GM12875 (cell line): ENCODE measurements around the gene IFT80.
"Not testable (repeated sequence)": the region's sequence is repeated elsewhere in the genome, so short reads cannot be mapped to it uniquely, and the experiment has no call there.

Experiments
- H3K4me3 ChIP-seq: one replicate; pipeline ENCODE4 v1.5.1; 2011; ENCODE audit warnings: low read depth, low read length, control low read depth
- TF ChIP-seq, protein P1 (sequence below): IDR thresholded peaks from 2 replicates; pipeline ENCODE4 v1.5.1; 2011; ENCODE audit warnings: low read depth, mild to moderate bottlenecking, control low read depth, inconsistent platforms, low read length, moderate library complexity, borderline replicate concordance; ENCODE audit not compliant: insufficient read depth

The IFT80 gene

DNA sequence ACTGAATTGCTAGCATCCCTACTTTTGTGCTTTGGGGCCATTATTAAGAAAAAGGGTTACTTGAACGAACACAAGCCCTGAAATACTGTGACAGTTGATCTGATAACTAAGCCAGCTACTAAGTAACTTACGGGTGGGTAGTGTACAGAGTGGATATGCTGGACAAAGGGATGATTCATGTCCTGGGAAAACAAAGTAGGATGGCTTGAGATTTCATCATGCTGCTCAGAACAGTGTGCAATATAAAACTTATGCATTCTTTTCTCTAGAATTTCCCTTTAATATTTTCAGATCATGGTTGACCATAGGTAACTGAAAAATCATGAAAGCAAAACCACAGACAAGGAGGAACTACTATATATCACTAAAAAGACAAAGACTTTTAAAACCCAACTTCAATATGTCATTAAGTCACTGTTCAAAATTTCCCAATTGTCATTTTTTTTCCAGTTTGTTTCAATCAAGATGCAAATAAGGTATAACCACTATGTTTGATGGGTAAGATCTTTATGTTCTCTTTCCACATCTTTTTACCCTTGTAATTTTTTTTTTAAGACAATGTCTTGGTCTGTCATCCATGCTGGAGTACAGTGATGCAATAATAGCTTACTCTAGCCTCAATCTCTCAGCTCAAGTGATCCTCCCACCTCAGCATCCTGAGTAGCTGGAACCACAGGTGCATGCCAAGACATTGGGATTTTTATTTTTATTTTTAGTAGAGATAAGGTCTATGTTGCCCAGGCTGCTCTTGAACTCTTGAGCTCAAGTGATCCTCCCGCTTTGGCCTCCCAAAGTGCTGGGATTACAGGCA lies 67.7 kb downstream of the IFT80 start:
- no peak overlapping the region for H3K4me3 ChIP-seq
- TF ChIP-seq, protein P1, sequence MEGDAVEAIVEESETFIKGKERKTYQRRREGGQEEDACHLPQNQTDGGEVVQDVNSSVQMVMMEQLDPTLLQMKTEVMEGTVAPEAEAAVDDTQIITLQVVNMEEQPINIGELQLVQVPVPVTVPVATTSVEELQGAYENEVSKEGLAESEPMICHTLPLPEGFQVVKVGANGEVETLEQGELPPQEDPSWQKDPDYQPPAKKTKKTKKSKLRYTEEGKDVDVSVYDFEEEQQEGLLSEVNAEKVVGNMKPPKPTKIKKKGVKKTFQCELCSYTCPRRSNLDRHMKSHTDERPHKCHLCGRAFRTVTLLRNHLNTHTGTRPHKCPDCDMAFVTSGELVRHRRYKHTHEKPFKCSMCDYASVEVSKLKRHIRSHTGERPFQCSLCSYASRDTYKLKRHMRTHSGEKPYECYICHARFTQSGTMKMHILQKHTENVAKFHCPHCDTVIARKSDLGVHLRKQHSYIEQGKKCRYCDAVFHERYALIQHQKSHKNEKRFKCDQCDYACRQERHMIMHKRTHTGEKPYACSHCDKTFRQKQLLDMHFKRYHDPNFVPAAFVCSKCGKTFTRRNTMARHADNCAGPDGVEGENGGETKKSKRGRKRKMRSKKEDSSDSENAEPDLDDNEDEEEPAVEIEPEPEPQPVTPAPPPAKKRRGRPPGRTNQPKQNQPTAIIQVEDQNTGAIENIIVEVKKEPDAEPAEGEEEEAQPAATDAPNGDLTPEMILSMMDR = no peak

DNA sequence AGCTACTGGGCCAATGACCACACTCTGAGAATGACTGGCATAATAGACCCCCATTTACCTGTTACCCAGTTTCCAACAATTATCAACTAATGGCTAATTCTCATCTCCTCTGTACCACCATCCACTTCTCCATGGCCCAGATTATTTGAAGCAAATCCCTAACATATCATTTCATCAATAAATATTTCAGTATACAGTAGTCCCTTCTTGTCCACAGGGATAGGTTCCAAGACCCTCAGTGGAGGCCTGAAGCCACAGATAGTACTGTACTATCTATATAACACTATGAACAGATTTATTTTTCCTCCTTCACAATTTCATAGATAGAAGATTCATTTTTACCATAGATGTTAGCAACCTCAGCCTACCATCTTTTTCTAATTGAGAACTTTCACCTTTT lies 68.3 kb downstream of the IFT80 start:
- TF ChIP-seq, protein P1 = no peak
- H3K4me3 ChIP-seq = no peak overlapping the region

DNA sequence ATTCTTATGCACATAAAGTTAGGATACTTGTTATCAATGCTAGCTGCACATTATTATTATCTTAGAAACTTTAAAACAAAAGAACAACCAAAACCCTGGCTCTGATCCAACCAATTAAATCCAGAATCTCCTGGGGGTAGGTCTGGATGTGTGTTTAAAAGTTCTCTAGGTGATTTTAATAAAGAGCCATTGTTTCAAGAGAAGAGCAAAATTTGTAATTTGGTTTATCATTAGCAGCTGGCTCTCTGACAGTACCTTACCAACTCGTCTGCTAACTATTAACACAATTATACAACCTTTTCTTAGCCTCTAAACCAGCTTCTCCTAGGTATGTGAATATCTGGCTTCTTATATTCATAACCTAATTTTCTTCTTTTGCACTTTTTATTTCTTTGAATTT lies 68.9 kb downstream of the IFT80 start:
- TF ChIP-seq, protein P1 = no peak
- no peak overlapping the region for H3K4me3 ChIP-seq

DNA sequence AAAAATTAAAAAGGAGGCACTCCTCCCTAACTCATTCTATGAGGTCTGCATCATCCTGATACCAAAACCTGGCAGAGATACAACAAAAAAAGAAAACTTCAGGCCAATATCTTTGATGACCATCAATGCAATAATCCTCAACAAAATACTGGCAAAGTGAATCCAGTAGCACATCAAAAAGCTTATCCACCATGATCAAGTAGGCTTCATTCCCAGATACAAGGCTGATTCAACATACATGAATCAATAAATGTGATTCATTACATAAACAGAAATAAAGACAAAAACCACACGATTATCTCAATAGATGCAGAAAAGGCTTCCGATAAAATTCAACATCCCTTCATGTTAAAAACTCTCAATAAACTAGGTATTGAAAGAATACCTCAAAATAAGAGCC lies 72.7 kb downstream of the IFT80 start:
- H3K4me3 ChIP-seq = not testable (repeated sequence)

DNA sequence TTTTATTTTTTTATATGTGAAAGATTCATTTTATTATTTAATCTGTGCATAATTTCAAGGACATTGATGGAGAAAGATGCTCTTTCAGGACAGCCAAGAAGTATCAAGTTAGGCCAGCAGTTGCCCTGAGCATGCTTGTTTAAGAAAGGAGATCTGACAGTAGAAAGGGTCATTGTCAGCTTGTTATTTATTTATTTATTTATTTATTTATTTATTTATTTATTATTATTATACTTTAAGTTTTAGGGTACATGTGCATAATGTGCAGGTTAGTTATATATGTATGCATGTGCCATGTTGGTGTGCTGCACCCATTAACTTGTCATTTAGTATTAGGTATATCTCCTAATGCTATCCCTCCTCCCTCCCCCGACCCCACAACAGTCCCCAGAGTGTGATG lies 77.2 kb downstream of the IFT80 start:
- not testable (repeated sequence) for H3K4me3 ChIP-seq

DNA sequence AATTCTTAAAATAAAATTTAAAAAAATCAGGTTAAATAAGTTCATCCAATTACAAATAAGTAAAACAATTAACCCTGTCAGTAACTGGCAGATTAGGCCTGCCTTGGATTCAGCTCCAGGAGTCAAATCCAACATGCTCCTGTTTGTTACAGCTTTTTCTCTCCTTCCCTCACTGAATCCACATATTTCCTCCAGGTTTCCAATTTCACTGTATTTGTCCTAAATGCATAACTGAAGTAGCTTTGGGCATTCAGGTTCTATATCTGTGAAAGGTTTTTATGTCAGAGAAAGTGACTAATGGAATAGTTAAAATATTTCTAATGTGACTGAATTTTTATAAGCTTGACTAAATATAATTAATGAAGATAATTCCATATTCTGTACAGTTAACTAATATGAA lies 79.7 kb downstream of the IFT80 start:
- TF ChIP-seq, protein P1 = no peak
- H3K4me3 ChIP-seq = no peak overlapping the region

DNA sequence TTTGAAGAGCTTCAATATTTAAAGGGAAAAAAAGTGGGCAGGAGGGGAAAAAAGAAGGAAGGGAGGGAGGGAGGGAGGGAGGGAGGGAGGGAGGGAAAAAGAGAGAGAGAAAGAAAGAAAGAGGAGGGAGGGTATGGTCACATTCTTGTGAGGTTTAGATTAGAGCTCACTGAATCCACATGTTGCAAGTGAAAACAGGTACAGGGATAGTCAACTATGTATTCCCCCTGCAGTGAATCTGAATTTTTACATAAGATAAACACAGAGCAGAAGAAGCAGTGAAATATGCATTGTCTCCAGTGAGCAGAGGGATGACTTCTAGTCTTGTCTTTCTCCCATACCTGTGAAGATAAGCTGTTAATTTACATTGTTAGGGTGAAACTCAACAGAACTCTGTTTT lies 84.0 kb downstream of the IFT80 start:
- TF ChIP-seq, protein P1 = no peak
- H3K4me3 ChIP-seq = no peak overlapping the region

DNA sequence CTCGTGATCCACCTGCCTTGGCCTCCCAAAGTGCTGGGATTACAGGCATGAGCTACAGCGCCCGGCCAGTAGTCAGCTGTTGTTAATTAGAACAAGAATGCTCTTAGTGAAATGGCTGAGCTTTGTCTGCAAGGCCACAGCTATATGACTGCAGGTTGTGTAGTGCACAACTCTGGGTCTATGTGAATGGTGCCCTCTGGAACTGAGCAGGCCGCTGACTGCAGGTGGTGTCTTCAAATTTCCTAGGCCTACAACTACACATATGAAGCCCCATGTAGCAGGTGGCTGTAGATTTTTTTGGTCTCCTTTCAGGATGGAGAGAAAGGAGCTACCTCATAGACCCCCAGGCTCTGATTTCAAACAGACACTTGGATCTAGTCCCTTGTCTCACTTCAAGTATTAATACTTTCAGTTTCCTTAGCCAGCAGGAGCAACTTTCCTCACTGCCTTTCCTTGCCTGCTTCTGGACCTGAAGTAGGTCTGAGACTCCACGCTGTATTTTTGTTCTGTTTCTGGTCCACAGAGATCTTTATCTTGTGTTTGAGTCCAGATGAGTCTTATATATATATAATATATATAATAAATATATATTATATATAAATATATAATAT lies 86.9 kb downstream of the IFT80 start:
- no peak overlapping the region for H3K4me3 ChIP-seq
- TF ChIP-seq, protein P1 = no peak
